ENCODE data around the gene ATP8B1.

ATP8B1 gene

GRCh38 chr18:57664568-57665165, 138.4 kb downstream of the ATP8B1 start:
- Histone ChIP-seq H3K79me2 (ENCODE audit: control insufficient read depth, insufficient read depth, low read length) (no peaks in the 10 kb centered on the region), H4K8ac (ENCODE audit: low read depth, low read length) (no peak overlapping the region), H3K36me3 (ENCODE audit: control insufficient read depth, insufficient read depth, low read length) (no peaks in the 10 kb centered on the region), H3K18ac (ENCODE audit: low read length) (no peak overlapping the region), H2BK120ac (ENCODE audit: low read depth, low read length) (no peak overlapping the region), H3K27ac (ENCODE audit: low read depth, low read length) (no peak overlapping the region), H3K4ac (ENCODE audit: low read depth, low read length) (no peak overlapping the region), H3K79me1 (ENCODE audit: low read length) (no peaks in the 10 kb centered on the region), H3K4me1 (ENCODE audit: control insufficient read depth, low read depth, low read length) (peaks cover 3% of the 10 kb centered on the region), H3K4me3 (ENCODE audit: low read length) (no peak overlapping the region), H4K5ac (ENCODE audit: low read length) (no peak overlapping the region), H3K23ac (ENCODE audit: low read length) (no peak overlapping the region), H3K27me3 (ENCODE audit: insufficient read depth, low read length, poor library complexity) (no peaks in the 10 kb centered on the region), H2AK5ac (ENCODE audit: low read length) (no peak overlapping the region), H3K9ac (ENCODE audit: low read length) (no peak overlapping the region), H3K4me2 (ENCODE audit: low read length) (no peak overlapping the region), H3K56ac (ENCODE audit: low read length) (no peak overlapping the region), H2BK5ac (ENCODE audit: low read length) (no peak overlapping the region), H2BK15ac (replicated peaks; ENCODE audit: low read depth) (no peak overlapping the region)
- DNase-seq: no peak
- WGBS (ENCODE audit: extremely low coverage, insufficient coverage, low lambda C conversion rate): no CpG with 5 or more reads among the region's 2 CpGs

GRCh38 chr18:57660961-57661360, 142.2 kb downstream of the ATP8B1 start:
- H4K5ac ChIP-seq (ENCODE audit: low read length): no peak overlapping the region
- peaks cover under 1% of the 10 kb centered on the region for H3K4me1 ChIP-seq (ENCODE audit: control insufficient read depth, low read depth, low read length)
- H3K79me1 ChIP-seq (ENCODE audit: low read length): no peaks in the 10 kb centered on the region
- H3K56ac ChIP-seq (ENCODE audit: low read length): no peak overlapping the region
- H3K18ac ChIP-seq (ENCODE audit: low read length): no peak overlapping the region
- no peak overlapping the region for H3K4ac ChIP-seq (ENCODE audit: low read depth, low read length)
- no peak overlapping the region for H2BK15ac ChIP-seq (replicated peaks; ENCODE audit: low read depth)
- no peaks in the 10 kb centered on the region for H3K79me2 ChIP-seq (ENCODE audit: control insufficient read depth, insufficient read depth, low read length)
- H3K27ac ChIP-seq (ENCODE audit: low read depth, low read length): no peak overlapping the region
- H3K23ac ChIP-seq (ENCODE audit: low read length): no peak overlapping the region
- H3K4me3 ChIP-seq (ENCODE audit: low read length): no peak overlapping the region
- no peak overlapping the region for H3K4me2 ChIP-seq (ENCODE audit: low read length)
- no peak overlapping the region for H2BK120ac ChIP-seq (ENCODE audit: low read depth, low read length)
- H4K8ac ChIP-seq (ENCODE audit: low read depth, low read length): no peak overlapping the region
- no peaks in the 10 kb centered on the region for H3K27me3 ChIP-seq (ENCODE audit: insufficient read depth, low read length, poor library complexity)
- no peaks in the 10 kb centered on the region for H3K36me3 ChIP-seq (ENCODE audit: control insufficient read depth, insufficient read depth, low read length)
- WGBS (ENCODE audit: extremely low coverage, insufficient coverage, low lambda C conversion rate): no CpG with 5 or more reads among the region's 11 CpGs
- DNase-seq: no peak
- H2BK5ac ChIP-seq (ENCODE audit: low read length): no peak overlapping the region
- H3K9ac ChIP-seq (ENCODE audit: low read length): no peak overlapping the region
- no peak overlapping the region for H2AK5ac ChIP-seq (ENCODE audit: low read length)

- no CpG with 5 or more reads among the region's 11 CpGs for WGBS (ENCODE audit: extremely low coverage, insufficient coverage, low lambda C conversion rate)
- H2BK120ac ChIP-seq (ENCODE audit: low read depth, low read length): no peak overlapping the region
- H2AK5ac ChIP-seq (ENCODE audit: low read length): no peak overlapping the region
- H3K36me3 ChIP-seq (ENCODE audit: control insufficient read depth, insufficient read depth, low read length): no peaks in the 10 kb centered on the region
- DNase-seq: no peak
- no peak overlapping the region for H2BK15ac ChIP-seq (replicated peaks; ENCODE audit: low read depth)
- H3K27me3 ChIP-seq (ENCODE audit: insufficient read depth, low read length, poor library complexity): no peaks in the 10 kb centered on the region
- no peak overlapping the region for H3K4ac ChIP-seq (ENCODE audit: low read depth, low read length)
- H3K4me1 ChIP-seq (ENCODE audit: control insufficient read depth, low read depth, low read length): no peaks in the 10 kb centered on the region
- H3K4me3 ChIP-seq (ENCODE audit: low read length): no peak overlapping the region
- H3K79me2 ChIP-seq (ENCODE audit: control insufficient read depth, insufficient read depth, low read length): no peaks in the 10 kb centered on the region
- no peak overlapping the region for H3K9ac ChIP-seq (ENCODE audit: low read length)
- H2BK5ac ChIP-seq (ENCODE audit: low read length): no peak overlapping the region
- no peak overlapping the region for H3K23ac ChIP-seq (ENCODE audit: low read length)
- no peak overlapping the region for H4K5ac ChIP-seq (ENCODE audit: low read length)
- peaks cover 1% of the 10 kb centered on the region for H3K79me1 ChIP-seq (ENCODE audit: low read length)
- H4K8ac ChIP-seq (ENCODE audit: low read depth, low read length): no peak overlapping the region
- no peak overlapping the region for H3K56ac ChIP-seq (ENCODE audit: low read length)
- H3K4me2 ChIP-seq (ENCODE audit: low read length): no peak overlapping the region
- H3K18ac ChIP-seq (ENCODE audit: low read length): no peak overlapping the region
- H3K27ac ChIP-seq (ENCODE audit: low read depth, low read length): no peak overlapping the region
These were observed 143.5 kb downstream of the ATP8B1 start for GRCh38 chr18:57659460-57660102.

GRCh38 chr18:57657542-57657941, 145.6 kb downstream of the ATP8B1 start:
- DNase-seq: no peak
- no peaks in the 10 kb centered on the region for H3K79me2 ChIP-seq (ENCODE audit: control insufficient read depth, insufficient read depth, low read length)
- H3K36me3 ChIP-seq (ENCODE audit: control insufficient read depth, insufficient read depth, low read length): no peaks in the 10 kb centered on the region
- no peak overlapping the region for H3K56ac ChIP-seq (ENCODE audit: low read length)
- no peak overlapping the region for H2BK15ac ChIP-seq (replicated peaks; ENCODE audit: low read depth)
- no peak overlapping the region for H4K5ac ChIP-seq (ENCODE audit: low read length)
- H3K23ac ChIP-seq (ENCODE audit: low read length): no peak overlapping the region
- H3K27me3 ChIP-seq (ENCODE audit: insufficient read depth, low read length, poor library complexity): no peaks in the 10 kb centered on the region
- H3K9ac ChIP-seq (ENCODE audit: low read length): no peak overlapping the region
- H3K18ac ChIP-seq (ENCODE audit: low read length): no peak overlapping the region
- no peak overlapping the region for H4K8ac ChIP-seq (ENCODE audit: low read depth, low read length)
- no peak overlapping the region for H3K4me2 ChIP-seq (ENCODE audit: low read length)
- H3K79me1 ChIP-seq (ENCODE audit: low read length): peaks cover 1% of the 10 kb centered on the region
- no peak overlapping the region for H2BK120ac ChIP-seq (ENCODE audit: low read depth, low read length)
- H2AK5ac ChIP-seq (ENCODE audit: low read length): no peak overlapping the region
- no peak overlapping the region for H3K27ac ChIP-seq (ENCODE audit: low read depth, low read length)
- no peaks in the 10 kb centered on the region for H3K4me1 ChIP-seq (ENCODE audit: control insufficient read depth, low read depth, low read length)
- no peak overlapping the region for H3K4ac ChIP-seq (ENCODE audit: low read depth, low read length)
- H3K4me3 ChIP-seq (ENCODE audit: low read length): no peak overlapping the region
- no peak overlapping the region for H2BK5ac ChIP-seq (ENCODE audit: low read length)
- no CpG with 5 or more reads among the region's 2 CpGs for WGBS (ENCODE audit: extremely low coverage, insufficient coverage, low lambda C conversion rate)

GRCh38 chr18:57655740-57656139, 147.4 kb downstream of the ATP8B1 start:
- Histone ChIP-seq H3K4me3 (ENCODE audit: low read length) (no peak overlapping the region), H3K56ac (ENCODE audit: low read length) (no peak overlapping the region), H3K79me1 (ENCODE audit: low read length) (peaks cover 1% of the 10 kb centered on the region), H4K8ac (ENCODE audit: low read depth, low read length) (no peak overlapping the region), H3K23ac (ENCODE audit: low read length) (no peak overlapping the region), H3K79me2 (ENCODE audit: control insufficient read depth, insufficient read depth, low read length) (no peaks in the 10 kb centered on the region), H3K4me2 (ENCODE audit: low read length) (no peak overlapping the region), H3K4ac (ENCODE audit: low read depth, low read length) (no peak overlapping the region), H2BK120ac (ENCODE audit: low read depth, low read length) (no peak overlapping the region), H3K27ac (ENCODE audit: low read depth, low read length) (no peak overlapping the region), H4K5ac (ENCODE audit: low read length) (no peak overlapping the region), H3K4me1 (ENCODE audit: control insufficient read depth, low read depth, low read length) (no peaks in the 10 kb centered on the region), H3K36me3 (ENCODE audit: control insufficient read depth, insufficient read depth, low read length) (no peaks in the 10 kb centered on the region), H3K18ac (ENCODE audit: low read length) (no peak overlapping the region), H3K27me3 (ENCODE audit: insufficient read depth, low read length, poor library complexity) (no peaks in the 10 kb centered on the region), H2BK5ac (ENCODE audit: low read length) (no peak overlapping the region), H2BK15ac (replicated peaks; ENCODE audit: low read depth) (no peak overlapping the region), H3K9ac (ENCODE audit: low read length) (no peak overlapping the region), H2AK5ac (ENCODE audit: low read length) (no peak overlapping the region)
- no CpG with 5 or more reads among the region's 2 CpGs for WGBS (ENCODE audit: extremely low coverage, insufficient coverage, low lambda C conversion rate)
- DNase-seq: no peak

GRCh38 chr18:57651914-57652313, 151.2 kb downstream of the ATP8B1 start:
- H4K8ac ChIP-seq (ENCODE audit: low read depth, low read length): no peak overlapping the region
- H3K23ac ChIP-seq (ENCODE audit: low read length): no peak overlapping the region
- H2BK120ac ChIP-seq (ENCODE audit: low read depth, low read length): no peak overlapping the region
- H4K5ac ChIP-seq (ENCODE audit: low read length): no peak overlapping the region
- no peak overlapping the region for H2AK5ac ChIP-seq (ENCODE audit: low read length)
- H3K4ac ChIP-seq (ENCODE audit: low read depth, low read length): no peak overlapping the region
- H3K56ac ChIP-seq (ENCODE audit: low read length): no peak overlapping the region
- H2BK15ac ChIP-seq (replicated peaks; ENCODE audit: low read depth): no peak overlapping the region
- H3K4me2 ChIP-seq (ENCODE audit: low read length): no peak overlapping the region
- H3K79me2 ChIP-seq (ENCODE audit: control insufficient read depth, insufficient read depth, low read length): no peaks in the 10 kb centered on the region
- DNase-seq: no peak
- no peaks in the 10 kb centered on the region for H3K27me3 ChIP-seq (ENCODE audit: insufficient read depth, low read length, poor library complexity)
- no peak overlapping the region for H3K9ac ChIP-seq (ENCODE audit: low read length)
- H2BK5ac ChIP-seq (ENCODE audit: low read length): no peak overlapping the region
- no peaks in the 10 kb centered on the region for H3K4me1 ChIP-seq (ENCODE audit: control insufficient read depth, low read depth, low read length)
- H3K36me3 ChIP-seq (ENCODE audit: control insufficient read depth, insufficient read depth, low read length): no peaks in the 10 kb centered on the region
- H3K4me3 ChIP-seq (ENCODE audit: low read length): no peak overlapping the region
- no peak overlapping the region for H3K27ac ChIP-seq (ENCODE audit: low read depth, low read length)
- peaks cover 1% of the 10 kb centered on the region for H3K79me1 ChIP-seq (ENCODE audit: low read length)
- no peak overlapping the region for H3K18ac ChIP-seq (ENCODE audit: low read length)
